MM.1S (cell line): ENCODE data around the gene PNMT.

ENCODE experiments used
- CTCF ChIP-seq: fragments of 300-600 bp; sonication (generic); IDR thresholded peaks from 2 replicates; pipeline ENCODE4 v1.5.1; 2016; ENCODE audit warnings: antibody characterized with exemption, low read length, mixed read lengths
- EZH2phosphoT487 ChIP-seq: fragments of 300-600 bp; sonication (generic); IDR thresholded peaks from 2 replicates; pipeline ENCODE4 v1.6.1; 2018; ENCODE audit warnings: antibody characterized with exemption, low read length

DNA sequence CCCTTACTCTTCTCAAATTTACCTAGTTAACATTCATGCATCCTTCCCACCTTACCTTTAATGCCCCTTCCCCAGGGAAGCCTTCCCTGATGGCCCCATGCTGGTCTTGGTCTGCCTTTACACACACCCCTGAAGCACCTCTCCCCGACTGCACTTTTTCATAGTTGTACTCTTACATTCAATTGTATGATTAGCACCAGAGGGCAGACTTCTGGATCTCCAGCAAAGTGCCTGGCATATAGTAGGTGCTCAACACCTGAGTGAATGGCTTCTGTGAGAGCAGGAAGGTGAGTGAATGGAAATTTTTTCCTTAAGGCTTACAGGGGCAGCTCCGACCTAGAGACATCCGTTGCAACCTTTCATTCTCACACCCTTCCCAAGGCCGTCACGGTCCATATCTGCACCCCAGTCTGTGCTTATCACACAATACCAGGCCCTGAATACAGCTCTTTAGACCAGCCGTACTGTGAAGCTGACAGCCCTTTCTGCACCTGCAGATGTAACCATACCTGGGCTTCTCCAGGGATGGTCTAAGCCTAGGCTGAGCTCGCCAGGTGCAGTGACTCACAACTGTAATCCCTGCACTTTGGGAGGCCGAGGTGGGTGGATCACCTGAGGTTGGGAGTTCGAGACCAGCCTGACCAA is 15.2 kb downstream of the PNMT start:
- TF ChIP-seq CTCF (no peak), EZH2phosphoT487 (no peak)
